HepG2 (cell line): ENCODE data around the gene PML. TPM values are rescaled to one million over a fixed set of nuclear protein-coding genes. Genes with fewer than 3 reads are reported as not detected.

ENCODE experiments used
- ERF ChIP-seq: IDR thresholded peaks from 2 replicates; pipeline ENCODE4 v1.6.1; 2018; ENCODE audit warnings: missing biosample characterization, missing genetic modification reagents
- KMT2B ChIP-seq: IDR thresholded peaks from 2 replicates; pipeline ENCODE4 v1.6.1; 2016; ENCODE audit warnings: missing genetic modification reagents, missing compliant biosample characterization
- MXD1 ChIP-seq: sonication (generic); formaldehyde crosslinking; IDR thresholded peaks from 2 replicates; pipeline ENCODE4 v1.4.0; 2020; ENCODE audit warnings: mild to moderate bottlenecking, missing genetic modification reagents
- MXI1 ChIP-seq: IDR thresholded peaks from 3 replicates; pipeline ENCODE4 v1.6.1; 2012; ENCODE audit warnings: low read depth, low read length, inconsistent platforms, borderline replicate concordance
- NFE2L2 ChIP-seq: fragments of 150-350 bp; IDR thresholded peaks from 2 replicates; pipeline ENCODE4 v1.6.1; 2014; ENCODE audit warnings: low read length
- NFKBIZ ChIP-seq: IDR thresholded peaks from 2 replicates; pipeline ENCODE4 v1.6.1; 2018; ENCODE audit warnings: missing genetic modification reagents, missing compliant biosample characterization
- PBX2 ChIP-seq: IDR thresholded peaks from 2 replicates; pipeline ENCODE4 v1.6.1; 2016; ENCODE audit warnings: control low read depth
- PHF20 ChIP-seq: sonication (generic); formaldehyde crosslinking; IDR thresholded peaks from 2 replicates; pipeline ENCODE4 v1.5.0; 2020; ENCODE audit warnings: mild to moderate bottlenecking, missing genetic modification reagents
- PHF21A ChIP-seq: sonication (generic); formaldehyde crosslinking; IDR thresholded peaks from 2 replicates; pipeline ENCODE4 v1.5.0; 2020; ENCODE audit warnings: mild to moderate bottlenecking, missing genetic modification reagents
- REL ChIP-seq: sonication (generic); formaldehyde crosslinking; conservative IDR thresholded peaks from 2 replicates; pipeline ENCODE4 v1.8.0; 2022; ENCODE audit warnings: mild to moderate bottlenecking, missing genetic modification reagents, moderate library complexity
- REST ChIP-seq, 2 experiments: IDR thresholded peaks; 2 replicates each; pipeline ENCODE4 v1.6.1; 2011 to 2012; ENCODE audit warnings: low read length in 2 of 2, borderline replicate concordance in 1 of 2, low read depth in 1 of 2, mild to moderate bottlenecking in 1 of 2, moderate library complexity in 1 of 2
- RFX1 ChIP-seq: fragments of 450-650 bp; IDR thresholded peaks from 2 replicates; pipeline ENCODE4 v1.6.1; 2017
- SOX5 ChIP-seq: IDR thresholded peaks from 2 replicates; pipeline ENCODE4 v1.6.1; 2016; ENCODE audit warnings: borderline replicate concordance
- ZBTB2 ChIP-seq: sonication (generic); formaldehyde crosslinking; IDR thresholded peaks from 2 replicates; pipeline ENCODE4 v1.8.0; 2022; ENCODE audit warnings: low read depth, missing genetic modification reagents
- ZKSCAN1 ChIP-seq: fragments of 150-350 bp; IDR thresholded peaks from 2 replicates; pipeline ENCODE4 v1.6.1; 2014; ENCODE audit warnings: low read length
- ZNF280B ChIP-seq: sonication (generic); formaldehyde crosslinking; IDR thresholded peaks from 2 replicates; pipeline ENCODE4 v1.5.0; 2020; ENCODE audit warnings: missing genetic modification reagents, mild to moderate bottlenecking, borderline replicate concordance
- ZNF354B ChIP-seq: sonication (generic); formaldehyde crosslinking; IDR thresholded peaks from 2 replicates; pipeline ENCODE4 v1.8.0; 2022; ENCODE audit warnings: mild to moderate bottlenecking, missing genetic modification reagents
- ZNF496 ChIP-seq: sonication (generic); formaldehyde crosslinking; IDR thresholded peaks from 2 replicates; pipeline ENCODE4 v1.8.1; 2023; ENCODE audit warnings: mild to moderate bottlenecking, moderate library complexity, missing genetic modification reagents; ENCODE audit not compliant: insufficient replicate concordance
- ZNF530 ChIP-seq: sonication (generic); formaldehyde crosslinking; IDR thresholded peaks from 2 replicates; pipeline ENCODE4 v1.5.0; 2020; ENCODE audit warnings: low read depth, mild to moderate bottlenecking, missing genetic modification reagents
- ZNF605 ChIP-seq: sonication (generic); formaldehyde crosslinking; IDR thresholded peaks from 2 replicates; pipeline ENCODE4 v1.8.0; 2022; ENCODE audit warnings: mild to moderate bottlenecking, missing genetic modification reagents
- ZNF615 ChIP-seq: sonication (generic); formaldehyde crosslinking; IDR thresholded peaks from 2 replicates; pipeline ENCODE4 v1.5.0; 2020; ENCODE audit warnings: mild to moderate bottlenecking, missing genetic modification reagents, borderline replicate concordance
- ZNF619 ChIP-seq: sonication (generic); formaldehyde crosslinking; IDR thresholded peaks from 2 replicates; pipeline ENCODE4 v1.4.0; 2020; ENCODE audit warnings: mild to moderate bottlenecking, missing genetic modification reagents
- polyA plus RNA-seq, 8 experiments: library from polyadenylated mRNA; depleted of rRNA in 3 of 8; stranded (reverse) in 7 of 8; unstranded in 1 of 8; fragments of >200 nt; fragmentation: Illumina TruSeq in 4 of 8; extraction: Trizol in 4 of 8; gene quantifications; 2 replicates each; pipeline versions ENCODE4 v1.2.1 to v1.2.3, GENCODE V29; 2011 to 2016; ENCODE audit warnings: low read depth in 4 of 8, missing spikeins in 1 of 8, mixed read lengths in 1 of 8; ENCODE audit not compliant: insufficient read depth in 1 of 8
- total RNA-seq, 5 experiments: library from RNA; depleted of rRNA; stranded (reverse); fragments of >200 nt; fragmentation: Illumina TruSeq; extraction: Trizol; gene quantifications; 2 replicates each; pipeline ENCODE4 v1.2.3, GENCODE V29; 2016; ENCODE audit warnings: low read depth in 1 of 5

Gene PML
- total and polyA plus RNA-seq, 2 of the 13 experiments (the other 11 are each of a cell fraction or from before 2014, with no cell fraction given), result 2.9 to 3.9 TPM

GRCh38 chr15:73991726-73992593 lies 2.6 kb upstream of the PML start, which contains the start of gene STOML1 (continued):
- TF ChIP-seq ZBTB2, result peak; percentile 79
- TF ChIP-seq ZNF354B (CRISPR knock-in tag), result no peak
- peak; percentile 60 for TF ChIP-seq PHF21A (CRISPR knock-in tag)
- TF ChIP-seq NFKBIZ, result no peak
- TF ChIP-seq KMT2B (CRISPR knock-in tag), result peak; percentile 66; the same call in 1 of the 2 replicates
- TF ChIP-seq PBX2 (CRISPR knock-in tag), result no peak
- no peak for TF ChIP-seq ZKSCAN1
- no peak for TF ChIP-seq NFE2L2
- no peak for TF ChIP-seq SOX5 (CRISPR knock-in tag)
- no peak for TF ChIP-seq RFX1
- no peak for TF ChIP-seq ZNF496 (CRISPR knock-in tag)
- peak; percentile 100 for TF ChIP-seq MXI1
- no peak for TF ChIP-seq ZNF619 (CRISPR knock-in tag)
- no peak for TF ChIP-seq ZNF615 (CRISPR knock-in tag)
- TF ChIP-seq ZNF605 (CRISPR knock-in tag), result no peak
- TF ChIP-seq REST (IDR thresholded peaks at IDR 0.05; ENCODE audit: borderline replicate concordance in 1 of 2, low read depth in 1 of 2, low read length in 2 of 2), result no peak
- TF ChIP-seq ZNF280B (CRISPR knock-in tag), result no peak
- peak; percentile 91 for TF ChIP-seq PHF20 (CRISPR knock-in tag)
- peak; percentile 82 for TF ChIP-seq MXD1 (CRISPR knock-in tag)
- no peak for TF ChIP-seq REL
- TF ChIP-seq ERF (CRISPR knock-in tag), result peak; percentile 79
- TF ChIP-seq ZNF530 (CRISPR knock-in tag), result no peak
